H1 (cell line): ENCODE results near the gene ZNF180. TPM values are rescaled to one million over a fixed set of nuclear protein-coding genes. Genes with fewer than 3 reads are reported as not detected.

Source experiments
- CTCF ChIA-PET: fragments of 300-600 bp; sonication (Branson Sonifier 250); formaldehyde crosslinking; loops from one replicate; lab custom pipeline; 2021; ENCODE audit not compliant: partially characterized antibody; lab: Charles Lee
- POLR2A ChIA-PET: fragments of 300-600 bp; sonication (Branson Sonifier 250); formaldehyde crosslinking; loops from one replicate; lab custom pipeline; 2021; ENCODE audit warnings: inconsistent platforms; ENCODE audit not compliant: partially characterized antibody; lab: Charles Lee
- DNase-seq, 2 experiments: peaks; one replicate each; pipeline versions ENCODE4 v3.0.0 to v3.0.0-alpha.2; 2010 to 2022; ENCODE audit warnings: low spot score in 2 of 2, low read depth in 1 of 2, mixed read lengths in 1 of 2
- FAIRE-seq: peaks from 2 replicates; lab custom pipeline; 2011; peaks lifted over from hg19 to GRCh38; lab: Jason Lieb, UNC
- H2AFZ ChIP-seq: 2 replicates; pipeline ENCODE4 v1.8.1; 2012; ENCODE audit warnings: low read length, inconsistent platforms
- H2AK5ac ChIP-seq: 2 replicates; pipeline ENCODE4 v1.6.1; 2013; ENCODE audit warnings: low read depth, low read length
- H2BK120ac ChIP-seq: replicated peaks from 2 replicates; pipeline ENCODE3; 2013; ENCODE audit warnings: low read depth, low read length, inconsistent platforms
- H2BK12ac ChIP-seq: 2 replicates; pipeline ENCODE4 v1.6.1; 2013; ENCODE audit warnings: low read depth, low read length
- H2BK15ac ChIP-seq: 2 replicates; pipeline ENCODE4 v1.6.1; 2013; ENCODE audit warnings: low read length
- H2BK20ac ChIP-seq: 2 replicates; pipeline ENCODE4 v1.6.1; 2013; ENCODE audit warnings: low read length
- H2BK5ac ChIP-seq: 2 replicates; pipeline ENCODE4 v1.6.1; 2013; ENCODE audit warnings: low read depth, low read length
- H3K14ac ChIP-seq: 2 replicates; pipeline ENCODE4 v1.6.1; 2013; ENCODE audit warnings: inconsistent platforms; ENCODE audit not compliant: insufficient read length
- H3K18ac ChIP-seq: 2 replicates; pipeline ENCODE4 v1.6.1; 2013; ENCODE audit warnings: low read length; ENCODE audit errors: extremely low read depth
- H3K23ac ChIP-seq: 2 replicates; pipeline ENCODE4 v1.6.1; 2013; ENCODE audit warnings: inconsistent platforms; ENCODE audit not compliant: insufficient read length
- H3K23me2 ChIP-seq: 2 replicates; pipeline ENCODE4 v1.6.1; 2013; ENCODE audit warnings: low read depth, low read length
- H3K27ac ChIP-seq: 2 replicates; pipeline ENCODE4 v1.6.1; 2011; ENCODE audit warnings: low read depth, low read length, inconsistent platforms
- H3K27me3 ChIP-seq, 4 experiments: replicated peaks in 1 of 4; 1 replicate in 1 of 4; 2 replicates in 3 of 4; pipeline versions ENCODE4 v1.6.1 to v1.8.1; 2011 to 2013; ENCODE audit warnings: low read length in 3 of 4, mild to moderate bottlenecking in 3 of 4, inconsistent platforms in 2 of 4, mixed read lengths in 2 of 4, moderate library complexity in 1 of 4; ENCODE audit not compliant: control insufficient read depth in 3 of 4, insufficient read depth in 3 of 4; ENCODE audit errors: extremely low read depth in 1 of 4
- H3K36me3 ChIP-seq, 4 experiments: 2 replicates each; pipeline versions ENCODE4 v1.6.1 to v1.8.1; 2011 to 2013; ENCODE audit warnings: mild to moderate bottlenecking in 4 of 4, low read length in 3 of 4, moderate library complexity in 2 of 4, control low read depth in 1 of 4, inconsistent platforms in 1 of 4; ENCODE audit not compliant: insufficient read depth in 4 of 4, control insufficient read depth in 2 of 4
- H3K4ac ChIP-seq: replicated peaks from 2 replicates; pipeline ENCODE3; 2013; ENCODE audit warnings: low read length, low read depth, mixed read lengths, inconsistent platforms; ENCODE audit not compliant: insufficient read length
- H3K4me1 ChIP-seq, 4 experiments: replicated peaks in 1 of 4; 1 replicate in 1 of 4; 2 replicates in 3 of 4; pipeline versions ENCODE4 v1.6.1 to v1.8.1; 2011 to 2013; ENCODE audit warnings: low read length in 3 of 4, inconsistent platforms in 2 of 4, mixed read lengths in 1 of 4; ENCODE audit not compliant: insufficient read depth in 4 of 4, control insufficient read depth in 3 of 4
- H3K4me2 ChIP-seq, 2 experiments: 2 replicates each; pipeline versions ENCODE4 v1.6.1 to v1.8.1; 2011 to 2013; ENCODE audit warnings: low read depth in 2 of 2, low read length in 2 of 2, control low read depth in 1 of 2, inconsistent platforms in 1 of 2, mild to moderate bottlenecking in 1 of 2; ENCODE audit not compliant: insufficient read depth in 1 of 2
- H3K4me3 ChIP-seq, 4 experiments: fragments of 200-600, 300-600 bp in 1 of 4; sonication (generic), shearing (Covaris generic), sonication (Bioruptor Twin) in 1 of 4; 2 replicates each; pipeline versions ENCODE4 v1.5.1 to v1.8.1; 2011 to 2016; ENCODE audit warnings: low read length in 4 of 4, low read depth in 3 of 4, control low read depth in 2 of 4, inconsistent platforms in 2 of 4, mild to moderate bottlenecking in 2 of 4, mixed read lengths in 1 of 4, moderate library complexity in 1 of 4; ENCODE audit not compliant: insufficient read depth in 2 of 4; ENCODE audit errors: extremely low read depth in 1 of 4
- H3K56ac ChIP-seq: replicated peaks from 2 replicates; pipeline ENCODE3; 2013; ENCODE audit warnings: low read depth, mild to moderate bottlenecking, mixed read lengths, low read length, inconsistent platforms; ENCODE audit not compliant: insufficient read length
- H3K79me1 ChIP-seq: 2 replicates; pipeline ENCODE4 v1.6.1; 2013; ENCODE audit warnings: low read depth, low read length, control low read depth
- H3K79me2 ChIP-seq, 2 experiments: 2 replicates each; pipeline versions ENCODE4 v1.6.1 to v1.8.1; 2012 to 2013; ENCODE audit warnings: low read length in 2 of 2, mild to moderate bottlenecking in 2 of 2, inconsistent platforms in 1 of 2; ENCODE audit not compliant: insufficient read depth in 2 of 2, control insufficient read depth in 1 of 2
- H3K9ac ChIP-seq, 4 experiments: replicated peaks in 1 of 4; 1 replicate in 1 of 4; 2 replicates in 3 of 4; pipeline versions ENCODE4 v1.6.1 to v1.8.1; 2011 to 2013; ENCODE audit warnings: low read depth in 3 of 4, low read length in 3 of 4, control low read depth in 2 of 4, mild to moderate bottlenecking in 2 of 4, moderate library complexity in 2 of 4, inconsistent platforms in 1 of 4; ENCODE audit errors: extremely low read depth in 1 of 4
- H3K9me3 ChIP-seq, 2 experiments: 2 replicates each; pipeline versions ENCODE4 v1.6.1 to v1.8.1; 2012 to 2013; ENCODE audit warnings: mild to moderate bottlenecking in 2 of 2, moderate library complexity in 2 of 2, control low read depth in 1 of 2, inconsistent platforms in 1 of 2, low read depth in 1 of 2, low read length in 1 of 2, mixed read lengths in 1 of 2; ENCODE audit not compliant: insufficient read depth in 2 of 2
- H4K20me1 ChIP-seq, 2 experiments: replicated peaks in 1 of 2; 2 replicates each; pipeline versions ENCODE3 to v1.8.1; 2011 to 2013; ENCODE audit warnings: inconsistent platforms in 2 of 2, low read length in 2 of 2, mild to moderate bottlenecking in 1 of 2; ENCODE audit not compliant: insufficient read depth in 2 of 2, control insufficient read depth in 1 of 2
- H4K5ac ChIP-seq: 2 replicates; pipeline ENCODE4 v1.6.1; 2013; ENCODE audit warnings: low read length, low read depth, mixed read lengths, inconsistent platforms; ENCODE audit not compliant: insufficient read length
- H4K8ac ChIP-seq: 2 replicates; pipeline ENCODE4 v1.8.0; 2013; ENCODE audit warnings: mild to moderate bottlenecking, moderate library complexity, low read length, inconsistent platforms; ENCODE audit not compliant: insufficient read depth; ENCODE audit errors: extremely low read depth
- H4K91ac ChIP-seq: replicated peaks from 2 replicates; pipeline ENCODE3; 2013; ENCODE audit warnings: low read length, mixed read lengths, inconsistent platforms; ENCODE audit not compliant: insufficient read length
- ASH2L ChIP-seq: fragments of 200-600, 300-600 bp; sonication (generic); IDR thresholded peaks from one replicate; pipeline ENCODE4 v1.7.1; 2017; ENCODE audit warnings: low read length
- BCL11A ChIP-seq, 2 experiments: IDR thresholded peaks; one replicate each; pipeline ENCODE4 v1.6.1; 2011; ENCODE audit warnings: low read depth in 2 of 2, low read length in 2 of 2, mild to moderate bottlenecking in 2 of 2
- FOSL1 ChIP-seq: IDR thresholded peaks from 2 replicates; pipeline ENCODE4 v1.6.1; 2011; ENCODE audit warnings: mild to moderate bottlenecking, low read depth, low read length, moderate library complexity; ENCODE audit not compliant: insufficient read depth
- GABPA ChIP-seq: IDR thresholded peaks from 2 replicates; pipeline ENCODE4 v1.6.1; 2011; ENCODE audit warnings: mild to moderate bottlenecking, low read length, moderate library complexity, borderline replicate concordance; ENCODE audit not compliant: insufficient read depth
- JUND ChIP-seq: IDR thresholded peaks from 2 replicates; pipeline ENCODE4 v1.6.1; 2011; ENCODE audit warnings: mild to moderate bottlenecking, improper control_type of control experiment, low read length
- KDM1A ChIP-seq: fragments of 200-600, 300-600 bp; sonication (generic); IDR thresholded peaks from 2 replicates; pipeline ENCODE4 v1.7.1; 2016; ENCODE audit warnings: mild to moderate bottlenecking, low read length, borderline replicate concordance
- NRF1 ChIP-seq: IDR thresholded peaks from 2 replicates; pipeline ENCODE4 v1.6.1; 2011; ENCODE audit warnings: mild to moderate bottlenecking, low read depth, low read length, improper control_type of control experiment
- RNF2 ChIP-seq: fragments of 200-900, 300-1000 bp; sonication (generic); IDR thresholded peaks from 2 replicates; pipeline ENCODE4 v1.7.1; 2016; ENCODE audit warnings: borderline replicate concordance, low read depth, mild to moderate bottlenecking, antibody characterized with exemption, low read length; ENCODE audit not compliant: poor library complexity, severe bottlenecking; ENCODE audit errors: missing control alignments
- SIN3A ChIP-seq, 2 experiments: IDR thresholded peaks in 1 of 2; conservative IDR thresholded peaks in 1 of 2; 2 replicates each; pipeline ENCODE4 v1.6.1; 2011 to 2012; ENCODE audit warnings: low read length in 2 of 2, improper control_type of control experiment in 1 of 2, low read depth in 1 of 2, mild to moderate bottlenecking in 1 of 2
- SP2 ChIP-seq: IDR thresholded peaks from 2 replicates; pipeline ENCODE4 v1.6.1; 2012; ENCODE audit warnings: mild to moderate bottlenecking, low read length, inconsistent platforms
- SP4 ChIP-seq: IDR thresholded peaks from 2 replicates; pipeline ENCODE4 v1.6.1; 2012; ENCODE audit warnings: low read length, inconsistent platforms
- TEAD4 ChIP-seq: IDR thresholded peaks from 2 replicates; pipeline ENCODE4 v1.6.1; 2012; ENCODE audit warnings: low read depth, low read length, inconsistent platforms, mixed read lengths
- WGBS, 2 experiments: shearing (Covaris generic) in 1 of 2; methylation state at CpG; one replicate each; pipeline versions ENCODE4 v1.1.6 to v1.1.7; 2013 to 2015; ENCODE audit warnings: low lambda C conversion rate in 2 of 2, mixed read lengths in 2 of 2, inconsistent platforms in 1 of 2, low coverage in 1 of 2, missing lambda C conversion rate in 1 of 2; ENCODE audit not compliant: insufficient replicate concordance in 2 of 2, insufficient coverage in 1 of 2, insufficient read length in 1 of 2; ENCODE audit errors: extremely low coverage in 1 of 2, missing lambda C conversion rate in 1 of 2; 5-methylcytosine and 5-hydroxymethylcytosine counted together
- polyA plus RNA-seq, 7 experiments: library from polyadenylated mRNA; depleted of rRNA in 3 of 7; stranded (reverse) in 5 of 7; unstranded in 2 of 7; fragments of >200 nt in 5 of 7; fragments of 200-250 nt in 2 of 7; gene quantifications; 1 replicate in 5 of 7; 2 replicates in 1 of 7; 4 replicates in 1 of 7; pipeline versions ENCODE4 v1.2.1 to v1.2.3, GENCODE V29; 2011 to 2013; ENCODE audit warnings: missing spikeins in 2 of 7, mixed read lengths in 2 of 7
- total RNA-seq: library from RNA; stranded (reverse); fragmentation: NEBNext Ultra II Directional; extraction: Animal tissue kit (Norgen Biotek cat#: 25700); gene quantifications from 2 replicates; pipeline ENCODE4 v1.2.1, GENCODE V29; 2021
- TF ChIP-seq, protein P1 (sequence below): IDR thresholded peaks from 2 replicates; pipeline ENCODE4 v1.6.1; 2011; ENCODE audit warnings: low read depth, mild to moderate bottlenecking, low read length; ENCODE audit not compliant: insufficient read depth

The ZNF180 gene
- total and polyA plus RNA-seq, 2 of the 8 experiments (the other 6 are each of a cell fraction or from before 2014, with no cell fraction given) = 1.3 to 8.5 TPM

- Histone ChIP-seq H2BK12ac (no peak overlapping the region), H3K4me3 (no peak overlapping the region), H3K4ac (no peak overlapping the region), H2AFZ (no peak overlapping the region), H3K27ac (no peak overlapping the region), H3K4me2 (no peak overlapping the region), H2AK5ac (no peak overlapping the region), H3K9me3 (peaks cover 39 to 66% of the 10 kb centered on the region in 2 experiments), H4K91ac (no peak overlapping the region), H3K27me3 (no peaks in the 10 kb centered on the region), H3K79me2 (no peaks in the 10 kb centered on the region), H2BK5ac (no peak overlapping the region), H3K56ac (no peak overlapping the region), H2BK20ac (no peak overlapping the region), H3K4me1 (no peaks in the 10 kb centered on the region; a peak in 1 of 7 replicates), H3K18ac (no peak overlapping the region), H3K9ac (no peak overlapping the region), H2BK120ac (no peak overlapping the region), H3K23me2 (peaks cover 6% of the 10 kb centered on the region; the same call in 1 of the 2 replicates), H4K5ac (no peak overlapping the region), H3K36me3 (no peaks in the 10 kb centered on the region), H4K8ac (no peak overlapping the region), H4K20me1 (no peaks in the 10 kb centered on the region), H2BK15ac (no peak overlapping the region), H3K79me1 (no peaks in the 10 kb centered on the region), H3K14ac (no peak overlapping the region), H3K23ac (no peak overlapping the region)
- 83% methylated on average over 11 of the region's 11 CpGs; no CpG with 5 or more reads in 1 of the 2 experiments for WGBS, 2 experiments
- DNase-seq (no peak), FAIRE-seq (no peak)
- POLR2A ChIA-PET = interaction anchor here (0.6 to 1.0 kb wide), 2 partner anchors 26 to 117 kb away, joined by 3 read pairs; no protein-coding TSS in a partner anchor
- CTCF ChIA-PET = interaction anchor here (1.6 kb wide), 1 partner anchor 118 kb away, joined by 5 read pairs; no protein-coding TSS in a partner anchor
- TF ChIP-seq TEAD4 = no peak
- no peak for TF ChIP-seq FOSL1
- no peak for TF ChIP-seq JUND
- TF ChIP-seq, protein P1, sequence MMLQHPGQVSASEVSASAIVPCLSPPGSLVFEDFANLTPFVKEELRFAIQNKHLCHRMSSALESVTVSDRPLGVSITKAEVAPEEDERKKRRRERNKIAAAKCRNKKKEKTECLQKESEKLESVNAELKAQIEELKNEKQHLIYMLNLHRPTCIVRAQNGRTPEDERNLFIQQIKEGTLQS = no peak
- no peak for TF ChIP-seq SP2
- no peak for TF ChIP-seq SIN3A (conservative IDR thresholded peaks at IDR 0.05 in 1 of 2, IDR thresholded peaks at IDR 0.05 in 1 of 2; ENCODE audit: low read depth in 1 of 2, low read length in 2 of 2)
- no peak for TF ChIP-seq ASH2L
- no peak for TF ChIP-seq BCL11A (IDR thresholded peaks at IDR 0.05; ENCODE audit: low read depth in 2 of 2, low read length in 2 of 2)
- TF ChIP-seq GABPA = no peak
- TF ChIP-seq NRF1 = no peak
- no peak for TF ChIP-seq RNF2
- no peak for TF ChIP-seq SP4
- TF ChIP-seq KDM1A = no peak
Measured at GRCh38 chr19:44539236-44539826, 39.0 kb upstream of the ZNF180 start.
